HepG2 (cell line): ENCODE results near the gene LENG1. TPM values are rescaled to one million over a fixed set of nuclear protein-coding genes. Genes with fewer than 3 reads are reported as not detected.

ENCODE experiments used
- ARID5B ChIP-seq: IDR thresholded peaks from 2 replicates; pipeline ENCODE4 v1.4.0; 2020; ENCODE audit warnings: mild to moderate bottlenecking, missing genetic modification reagents
- ARNT ChIP-seq: fragments of 450-650 bp; IDR thresholded peaks from 2 replicates; pipeline ENCODE4 v1.6.1; 2017
- CEBPZ ChIP-seq: IDR thresholded peaks from 2 replicates; pipeline ENCODE4 v1.6.1; 2012; ENCODE audit warnings: low read length, improper control_type of control experiment
- EHMT2 ChIP-seq: fragments of 200-600 bp; sonication (generic); IDR thresholded peaks from 2 replicates; pipeline ENCODE4 v1.7.0; 2017; ENCODE audit warnings: antibody characterized with exemption, low read depth, low read length, borderline replicate concordance
- GATA4 ChIP-seq: sonication (generic); IDR thresholded peaks from 2 replicates; pipeline ENCODE4 v1.6.1; 2016; ENCODE audit warnings: antibody characterized with exemption, low read depth, borderline replicate concordance
- HBP1 ChIP-seq: IDR thresholded peaks from 2 replicates; pipeline ENCODE4 v1.6.1; 2016; ENCODE audit warnings: low read depth, control low read depth
- HOMEZ ChIP-seq: IDR thresholded peaks from 2 replicates; pipeline ENCODE4 v1.6.1; 2016; ENCODE audit warnings: low read depth
- MAFK ChIP-seq, 2 experiments: IDR thresholded peaks in 1 of 2; conservative IDR thresholded peaks in 1 of 2; 2 replicates each; pipeline ENCODE4 v1.6.1; 2011; ENCODE audit warnings: improper control_type of control experiment in 2 of 2, low read length in 2 of 2
- POGK ChIP-seq: sonication (generic); formaldehyde crosslinking; conservative IDR thresholded peaks from 2 replicates; pipeline ENCODE4 v1.8.0; 2022; ENCODE audit warnings: mild to moderate bottlenecking, moderate library complexity, missing genetic modification reagents
- YY1 ChIP-seq: IDR thresholded peaks from 2 replicates; pipeline ENCODE4 v1.6.1; 2011; ENCODE audit warnings: low read length, low read depth, moderate library complexity, mild to moderate bottlenecking; ENCODE audit not compliant: insufficient read depth, insufficient replicate concordance
- ZBTB10 ChIP-seq: sonication (generic); formaldehyde crosslinking; IDR thresholded peaks from 2 replicates; pipeline ENCODE4 v1.4.0; 2020; ENCODE audit warnings: missing genetic modification reagents, borderline replicate concordance
- ZNF232 ChIP-seq: sonication (generic); formaldehyde crosslinking; IDR thresholded peaks from 2 replicates; pipeline ENCODE4 v1.4.0; 2020; ENCODE audit warnings: missing genetic modification reagents, borderline replicate concordance
- ZNF546 ChIP-seq: sonication (generic); formaldehyde crosslinking; conservative IDR thresholded peaks from 2 replicates; pipeline ENCODE4 v1.8.1; 2023; ENCODE audit warnings: mild to moderate bottlenecking, missing genetic modification reagents
- ZNF891 ChIP-seq: sonication (generic); formaldehyde crosslinking; IDR thresholded peaks from 2 replicates; pipeline ENCODE4 v1.5.0; 2020; ENCODE audit warnings: mild to moderate bottlenecking, missing genetic modification reagents
- polyA plus RNA-seq, 8 experiments: library from polyadenylated mRNA; depleted of rRNA in 3 of 8; stranded (reverse) in 7 of 8; unstranded in 1 of 8; fragments of >200 nt; fragmentation: Illumina TruSeq in 4 of 8; extraction: Trizol in 4 of 8; gene quantifications; 2 replicates each; pipeline versions ENCODE4 v1.2.1 to v1.2.3, GENCODE V29; 2011 to 2016; ENCODE audit warnings: low read depth in 4 of 8, missing spikeins in 1 of 8, mixed read lengths in 1 of 8; ENCODE audit not compliant: insufficient read depth in 1 of 8
- total RNA-seq, 5 experiments: library from RNA; depleted of rRNA; stranded (reverse); fragments of >200 nt; fragmentation: Illumina TruSeq; extraction: Trizol; gene quantifications; 2 replicates each; pipeline ENCODE4 v1.2.3, GENCODE V29; 2016; ENCODE audit warnings: low read depth in 1 of 5

The LENG1 gene
- total and polyA plus RNA-seq, 2 of the 13 experiments (the other 11 are each of a cell fraction or from before 2014, with no cell fraction given): 1.8 to 3.8 TPM

- TF ChIP-seq ARID5B (CRISPR knock-in tag) (peak; percentile 56), HOMEZ (CRISPR knock-in tag) (no peak), POGK (CRISPR knock-in tag) (0 out of 2 replicates have a peak, but pooled peaks have one; percentile 34), YY1 (no peak), GATA4 (no peak), EHMT2 (no peak), ZNF232 (CRISPR knock-in tag) (no peak), MAFK (conservative IDR thresholded peaks at IDR 0.05 in 1 of 2, IDR thresholded peaks at IDR 0.05 in 1 of 2; ENCODE audit: low read length in 2 of 2) (no peak), ZNF891 (CRISPR knock-in tag) (no peak), HBP1 (no peak), ZNF546 (CRISPR knock-in tag) (no peak), ZBTB10 (CRISPR knock-in tag) (no peak), CEBPZ (no peak), ARNT (no peak)
Observed at GRCh38 chr19:54203151-54203611, 43.7 kb upstream of the LENG1 start (continued).
